ENCODE results near the gene RACGAP1.
"Not testable (repeated sequence)": the region's sequence is repeated elsewhere in the genome, so short reads cannot be mapped to it uniquely, and the experiment has no call there.

RACGAP1 gene

GRCh38 chr12:50024805-50025186 is 498 bp downstream of the RACGAP1 start:
- DNase-seq = peak in 1 of 2 experiments; percentile 24

GRCh38 chr12:50024227-50024626 is 1.1 kb downstream of the RACGAP1 start:
- DNase-seq = no peak

GRCh38 chr12:50022903-50023302 is 2.4 kb downstream of the RACGAP1 start:
- no peak for DNase-seq

GRCh38 chr12:50021031-50021430 is 4.3 kb downstream of the RACGAP1 start:
- DNase-seq = no peak

GRCh38 chr12:50019524-50019923 is 5.8 kb downstream of the RACGAP1 start:
- DNase-seq = no peak

GRCh38 chr12:50018968-50019367 is 6.3 kb downstream of the RACGAP1 start:
- DNase-seq = no peak

- DNase-seq = no peak
These were observed 7.1 kb downstream of the RACGAP1 start for GRCh38 chr12:50018154-50018553.

- no peak for DNase-seq
These were observed 7.7 kb downstream of the RACGAP1 start for GRCh38 chr12:50017641-50018040.

GRCh38 chr12:50016501-50017475 is 8.5 kb downstream of the RACGAP1 start:
- no peak for DNase-seq

GRCh38 chr12:50014342-50014741 is 11.0 kb downstream of the RACGAP1 start:
- DNase-seq = no peak

GRCh38 chr12:50013361-50014147 is 11.7 kb downstream of the RACGAP1 start:
- DNase-seq = no peak

GRCh38 chr12:50006754-50007442 is 18.4 kb downstream of the RACGAP1 start:
- DNase-seq = peak in 1 of 2 experiments; percentile 28

- DNase-seq = no peak
These were observed 19.0 kb downstream of the RACGAP1 start for GRCh38 chr12:50006280-50006679.

- DNase-seq = no peak
These were observed 20.1 kb downstream of the RACGAP1 start for GRCh38 chr12:50005175-50005574.

- no peak for DNase-seq
These were observed 20.6 kb downstream of the RACGAP1 start for GRCh38 chr12:50004696-50005095.

- no peak for DNase-seq
These were observed 21.7 kb downstream of the RACGAP1 start for GRCh38 chr12:50003595-50003994.

- DNase-seq = no peak
These were observed 26.8 kb downstream of the RACGAP1 start for GRCh38 chr12:49998453-49998852.

- DNase-seq = no peak
These were observed 35.0 kb downstream of the RACGAP1 start for GRCh38 chr12:49990273-49990672.

GRCh38 chr12:49989400-49989799 is 35.9 kb downstream of the RACGAP1 start:
- DNase-seq = not testable (repeated sequence)

GRCh38 chr12:49987625-49988303 is 37.5 kb downstream of the RACGAP1 start:
- peak; percentile 52 to 62 for DNase-seq

- DNase-seq = not testable (repeated sequence)
These were observed 38.8 kb downstream of the RACGAP1 start for GRCh38 chr12:49986476-49986875.

GRCh38 chr12:49985981-49986380 is 39.3 kb downstream of the RACGAP1 start:
- no peak for DNase-seq

Measured in NCI-H2081 (cell line).